Gastroesophageal sphincter (tissue), 4 donors: ENCODE data around the gene MAP3K13. TPM values are rescaled to one million over a fixed set of nuclear protein-coding genes. Genes with fewer than 3 reads are reported as not detected.

Experiments used
- ATAC-seq: fragments of 150-250 bp; one replicate; pipeline ENCODE4 v1.9.1; 2016; ENCODE audit warnings: mild to moderate bottlenecking, moderate library complexity
- H3K27ac ChIP-seq, 4 donors: fragments of 200-600 bp; sonication (generic) in 3 of 4; 1 replicate in 3 of 4; 2 replicates in 1 of 4; pipeline ENCODE4 v1.5.1; 2016 to 2019
- H3K27me3 ChIP-seq: fragments of 200-600 bp; sonication (generic); one replicate; pipeline ENCODE4 v1.5.1; 2019
- H3K36me3 ChIP-seq, 2 donors: fragments of 200-600 bp; sonication (generic); one replicate each; pipeline ENCODE4 v1.5.1; 2019; ENCODE audit warnings: control low read depth in 1 of 2
- H3K4me1 ChIP-seq, 3 donors: fragments of 200-600 bp; sonication (generic); 1 replicate in 2 of 3; 2 replicates in 1 of 3; pipeline ENCODE4 v1.5.1; 2016 to 2019; ENCODE audit warnings: control low read depth in 2 of 3
- H3K4me3 ChIP-seq, 2 donors: fragments of 200-600 bp; sonication (generic); one replicate each; pipeline ENCODE4 v1.5.1; 2019; ENCODE audit warnings: mild to moderate bottlenecking in 1 of 2, moderate library complexity in 1 of 2
- H3K9me3 ChIP-seq, 3 donors: fragments of 200-600 bp; sonication (generic); one replicate each; pipeline ENCODE4 v1.5.1; 2017 to 2019; ENCODE audit warnings: control low read depth in 2 of 3
- EP300 ChIP-seq: sonication (generic); formaldehyde crosslinking; IDR thresholded peaks from one replicate; pipeline ENCODE4 v1.6.1; 2017; ENCODE audit warnings: antibody characterized with exemption, mild to moderate bottlenecking
- POLR2A ChIP-seq, 2 donors: fragments of 450-650 bp; IDR thresholded peaks; one replicate each; pipeline ENCODE4 v1.6.1; 2017; ENCODE audit warnings: antibody characterized with exemption in 2 of 2, mild to moderate bottlenecking in 2 of 2, moderate library complexity in 1 of 2
- POLR2AphosphoS5 ChIP-seq: sonication (generic); formaldehyde crosslinking; IDR thresholded peaks from one replicate; pipeline ENCODE4 v1.6.1; 2017; ENCODE audit warnings: antibody characterized with exemption
- WGBS, 2 donors: methylation state at CpG; one replicate each; pipeline ENCODE4 v1.1.5; 2018; ENCODE audit warnings: low coverage in 1 of 2; 5-methylcytosine and 5-hydroxymethylcytosine counted together
- total RNA-seq, 4 donors: library from RNA; depleted of rRNA; stranded (reverse); fragments of >200 nt; gene quantifications; one replicate each; pipeline ENCODE4 v1.1.0, GENCODE V29; 2016
- TF ChIP-seq, protein P1 (sequence below), 4 experiments: fragments of 200-600 bp in 2 of 4; fragments of 450-650 bp in 2 of 4; sonication (generic) in 1 of 4; IDR thresholded peaks; one replicate each; pipeline ENCODE4 v1.5.1; 2017 to 2019; ENCODE audit warnings: antibody characterized with exemption in 4 of 4, mild to moderate bottlenecking in 2 of 4, moderate library complexity in 2 of 4

MAP3K13 gene
- total RNA-seq, 4 donors from 2014 or later: 17.1 to 29.2 (median 23.3) TPM

DNA sequence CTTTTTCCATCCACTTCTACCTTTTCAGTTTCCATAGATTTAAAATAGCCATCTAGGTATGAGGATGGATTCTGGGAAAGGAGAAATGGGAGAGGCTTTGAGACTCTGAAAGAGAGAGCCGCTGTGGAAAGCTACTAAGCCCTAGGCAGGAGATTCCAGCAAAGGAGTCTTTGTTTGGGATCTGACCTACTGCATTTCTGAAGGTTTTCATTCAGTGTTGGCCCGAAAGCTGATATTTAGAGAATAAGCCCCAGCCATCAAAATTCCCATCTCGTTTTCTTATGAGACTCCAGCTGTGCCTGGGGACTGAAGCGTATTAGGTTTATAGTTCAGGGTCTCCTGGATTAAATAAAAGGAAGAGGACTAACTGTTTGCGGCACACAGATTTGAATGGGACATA is 170.0 kb downstream of the MAP3K13 start:
- H3K36me3 ChIP-seq: no peaks in the 10 kb centered on the region
- 45 to 50% methylated on average over 4 to 5 of the region's 5 CpGs for WGBS, 2 donors
- ATAC-seq: no peak
- no peaks in the 10 kb centered on the region for H3K27me3 ChIP-seq
- no peak for TF ChIP-seq POLR2AphosphoS5
- no peak for TF ChIP-seq EP300
- TF ChIP-seq, protein P1, sequence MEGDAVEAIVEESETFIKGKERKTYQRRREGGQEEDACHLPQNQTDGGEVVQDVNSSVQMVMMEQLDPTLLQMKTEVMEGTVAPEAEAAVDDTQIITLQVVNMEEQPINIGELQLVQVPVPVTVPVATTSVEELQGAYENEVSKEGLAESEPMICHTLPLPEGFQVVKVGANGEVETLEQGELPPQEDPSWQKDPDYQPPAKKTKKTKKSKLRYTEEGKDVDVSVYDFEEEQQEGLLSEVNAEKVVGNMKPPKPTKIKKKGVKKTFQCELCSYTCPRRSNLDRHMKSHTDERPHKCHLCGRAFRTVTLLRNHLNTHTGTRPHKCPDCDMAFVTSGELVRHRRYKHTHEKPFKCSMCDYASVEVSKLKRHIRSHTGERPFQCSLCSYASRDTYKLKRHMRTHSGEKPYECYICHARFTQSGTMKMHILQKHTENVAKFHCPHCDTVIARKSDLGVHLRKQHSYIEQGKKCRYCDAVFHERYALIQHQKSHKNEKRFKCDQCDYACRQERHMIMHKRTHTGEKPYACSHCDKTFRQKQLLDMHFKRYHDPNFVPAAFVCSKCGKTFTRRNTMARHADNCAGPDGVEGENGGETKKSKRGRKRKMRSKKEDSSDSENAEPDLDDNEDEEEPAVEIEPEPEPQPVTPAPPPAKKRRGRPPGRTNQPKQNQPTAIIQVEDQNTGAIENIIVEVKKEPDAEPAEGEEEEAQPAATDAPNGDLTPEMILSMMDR (IDR thresholded peaks at IDR 0.05): no peak
- no peak for TF ChIP-seq POLR2A (IDR thresholded peaks at IDR 0.05)
- no peaks in the 10 kb centered on the region for H3K4me1 ChIP-seq
- H3K27ac ChIP-seq: no peak overlapping the region
- H3K9me3 ChIP-seq: no peaks in the 10 kb centered on the region
- no peak overlapping the region for H3K4me3 ChIP-seq

DNA sequence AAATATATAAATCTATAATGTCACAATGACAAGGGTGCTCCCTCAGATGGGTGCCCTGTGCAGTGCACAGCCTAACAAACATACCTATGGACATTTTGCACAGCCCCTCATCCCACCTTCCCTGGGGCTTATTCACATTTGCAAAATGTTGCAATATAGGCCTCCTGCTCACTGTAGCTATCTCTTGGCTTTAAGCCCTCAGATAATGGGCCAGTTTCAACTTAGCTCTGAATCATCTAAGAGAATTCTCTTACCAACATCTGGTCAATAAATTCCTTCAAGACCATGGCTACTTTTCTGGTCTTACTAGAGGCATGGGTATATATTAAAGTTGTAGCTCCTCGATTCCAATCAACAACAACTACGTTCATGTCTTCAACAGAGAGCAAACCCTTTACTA is 171.6 kb downstream of the MAP3K13 start:
- Histone ChIP-seq H3K27ac (no peak overlapping the region), H3K36me3 (no peaks in the 10 kb centered on the region), H3K4me3 (no peak overlapping the region), H3K9me3 (no peaks in the 10 kb centered on the region), H3K27me3 (no peaks in the 10 kb centered on the region), H3K4me1 (no peaks in the 10 kb centered on the region)
- TF ChIP-seq POLR2AphosphoS5: no peak
- TF ChIP-seq POLR2A (IDR thresholded peaks at IDR 0.05): no peak
- TF ChIP-seq, protein P1 (IDR thresholded peaks at IDR 0.05): no peak
- no peak for TF ChIP-seq EP300
- no peak for ATAC-seq
- WGBS, 2 donors: 83 to 86% methylated on average over 2 of the region's 2 CpGs

- H3K27ac ChIP-seq: no peak overlapping the region
- ATAC-seq: peak; percentile 92
- H3K36me3 ChIP-seq: no peaks in the 10 kb centered on the region
- WGBS, 2 donors: 38 to 45% methylated on average over 5 to 8 of the region's 9 CpGs
- H3K4me1 ChIP-seq: no peaks in the 10 kb centered on the region
- H3K9me3 ChIP-seq: no peaks in the 10 kb centered on the region
- no peak overlapping the region for H3K4me3 ChIP-seq
- no peak for TF ChIP-seq POLR2A (IDR thresholded peaks at IDR 0.05)
- TF ChIP-seq, protein P1 (IDR thresholded peaks at IDR 0.05): no peak
- peaks cover 15% of the 10 kb centered on the region for H3K27me3 ChIP-seq
Measured at GRCh38 chr3:185537369-185537970, 174.5 kb downstream of the MAP3K13 start.

Other genes starting within 250 kb of the MAP3K13 start
- gene C3orf70, start 210.1 kb upstream of the MAP3K13 start, total RNA-seq: 10 to 100 TPM; 21.0 to 61.1 (median 36.1) TPM
- gene EHHADH, start 109.1 kb upstream of the MAP3K13 start, total RNA-seq: 1 to 10 TPM; 2.6 to 7.2 (median 4.3) TPM
- gene TMEM41A, start 135.9 kb downstream of the MAP3K13 start, total RNA-seq: 10 to 100 TPM in 1 of 4 donors, 1 to 10 TPM in 3; 7.2 to 10.4 (median 9.3) TPM
- gene LIPH, start 189.5 kb downstream of the MAP3K13 start, total RNA-seq: 1 to 10 TPM in 1 of 4 donors, under 1 TPM in 2, not detected in 1; 0.31 to 1.2 (median 0.58) TPM
- gene SENP2, start 223.2 kb downstream of the MAP3K13 start, total RNA-seq: 10 to 100 TPM; 25.8 to 51.2 (median 40.2) TPM